ENCODE results near the gene CXCR1. TPM values are rescaled to one million over a fixed set of nuclear protein-coding genes. Genes with fewer than 3 reads are reported as not detected.

Gene CXCR1
- total RNA-seq, 1 donor from 2014 or later = not detected

- Mint-ChIP-seq H3K27me3 (peaks cover 1% of the 10 kb centered on the region), H3K27ac (no peak overlapping the region), H3K36me3 (ENCODE audit: low read depth) (no peaks in the 10 kb centered on the region), H3K4me3 (no peak overlapping the region), H3K9me3 (no peaks in the 10 kb centered on the region), H3K4me1 (peaks cover 7% of the 10 kb centered on the region)
- ChIA-PET CTCF (interaction anchor here (1.0 to 2.1 kb wide), 3 partner anchors 29 to 70 kb away, joined by 4 to 9 read pairs (median 5); partner anchors contain the start of gene ARPC2), POLR2A (no interaction called here)
- intact Hi-C loops (cut with micrococcal nuclease) = loop anchor here (2.0 to 5.0 kb wide), 2 partner anchors 55 to 105 kb away; partner anchors contain the start of gene TMBIM1
- DNase-seq = no peak
- no peak for ATAC-seq (ENCODE audit: low read depth)
- TF ChIP-seq CTCF (IDR thresholded peaks at IDR 0.05) = no peak
These were observed 20.7 kb upstream of the CXCR1 start for GRCh38 chr2:218187296-218188015.

- ChIA-PET POLR2A (no interaction called here), CTCF (interaction anchor here (1.0 to 1.1 kb wide), 2 partner anchors 30 to 43 kb away, joined by 4 to 5 read pairs; partner anchors contain the start of gene ARPC2)
- DNase-seq (no peak), ATAC-seq (ENCODE audit: low read depth) (no peak)
- Mint-ChIP-seq H3K4me1 (peaks cover 7% of the 10 kb centered on the region), H3K9me3 (no peaks in the 10 kb centered on the region), H3K27ac (no peak overlapping the region), H3K36me3 (ENCODE audit: low read depth) (no peaks in the 10 kb centered on the region), H3K27me3 (peaks cover 1% of the 10 kb centered on the region), H3K4me3 (no peak overlapping the region)
- intact Hi-C loops (cut with micrococcal nuclease) = loop anchor here (1.0 to 5.0 kb wide), 10 partner anchors 30 to 461 kb away; partner anchors contain the start of genes AAMP, ARPC2, CATIP and PNKD
- no peak for TF ChIP-seq CTCF (IDR thresholded peaks at IDR 0.05)
These were observed 20.1 kb upstream of the CXCR1 start for GRCh38 chr2:218186876-218187275.

- peak; percentile 99 for ATAC-seq (ENCODE audit: low read depth)
- intact Hi-C loops (cut with micrococcal nuclease) = loop anchor here (1.0 to 5.0 kb wide), 10 partner anchors 31 to 462 kb away; partner anchors contain the start of genes AAMP, ARPC2, CATIP and PNKD
- DNase-seq = peak; percentile 43
- Mint-ChIP-seq H3K36me3 (ENCODE audit: low read depth) (no peaks in the 10 kb centered on the region), H3K4me1 (peaks cover 7% of the 10 kb centered on the region), H3K4me3 (no peak overlapping the region), H3K9me3 (no peaks in the 10 kb centered on the region), H3K27me3 (peaks cover 1% of the 10 kb centered on the region), H3K27ac (no peak overlapping the region)
- TF ChIP-seq CTCF (IDR thresholded peaks at IDR 0.05) = peak; percentile 3
- POLR2A ChIA-PET = no interaction called here
- CTCF ChIA-PET = interaction anchor here (1.0 to 1.1 kb wide), 2 partner anchors 8 to 43 kb away, joined by 3 to 4 read pairs; no protein-coding TSS in a partner anchor
These were observed 19.6 kb upstream of the CXCR1 start for GRCh38 chr2:218186355-218186766.

GRCh38 chr2:218184331-218184730, 17.6 kb upstream of the CXCR1 start:
- H3K36me3 Mint-ChIP-seq (ENCODE audit: low read depth) = no peaks in the 10 kb centered on the region
- POLR2A ChIA-PET = interaction anchor here (1.5 kb wide), 1 partner anchor 32 kb away, joined by 4 read pairs; no protein-coding TSS in a partner anchor
- H3K9me3 Mint-ChIP-seq = no peaks in the 10 kb centered on the region
- DNase-seq (no peak), ATAC-seq (ENCODE audit: low read depth) (no peak)
- CTCF ChIA-PET = interaction anchor here (2.3 kb wide), 1 partner anchor 73 kb away, joined by 12 read pairs; no protein-coding TSS in a partner anchor
- H3K27ac Mint-ChIP-seq = no peak overlapping the region
- H3K4me3 Mint-ChIP-seq = no peak overlapping the region
- no peak for TF ChIP-seq CTCF (IDR thresholded peaks at IDR 0.05)
- H3K27me3 Mint-ChIP-seq = peaks cover 5% of the 10 kb centered on the region
- H3K4me1 Mint-ChIP-seq = peaks cover 7% of the 10 kb centered on the region
- intact Hi-C loops (cut with micrococcal nuclease) = no loop called here

- TF ChIP-seq CTCF (IDR thresholded peaks at IDR 0.05) = no peak
- ATAC-seq (ENCODE audit: low read depth) (no peak), DNase-seq (no peak)
- H3K4me1 Mint-ChIP-seq = no peaks in the 10 kb centered on the region
- intact Hi-C loops (cut with micrococcal nuclease) = no loop called here
- ChIA-PET CTCF (interaction anchor here (1.2 kb wide), 1 partner anchor 93 kb away, joined by 3 read pairs; no protein-coding TSS in a partner anchor), POLR2A (no interaction called here)
- H3K4me3 Mint-ChIP-seq = no peak overlapping the region
- no peak overlapping the region for H3K27ac Mint-ChIP-seq
- H3K36me3 Mint-ChIP-seq (ENCODE audit: low read depth) = no peaks in the 10 kb centered on the region
- peaks cover 10% of the 10 kb centered on the region for H3K27me3 Mint-ChIP-seq
- H3K9me3 Mint-ChIP-seq = no peaks in the 10 kb centered on the region
These were observed 13.8 kb upstream of the CXCR1 start for GRCh38 chr2:218180467-218181114.
